HCT116 (cell line): ENCODE results near the gene PSMA6.

Source experiments
- CBX3 ChIP-seq: IDR thresholded peaks from 2 replicates; pipeline ENCODE4 v1.6.1; 2012; ENCODE audit warnings: low read depth
- CEBPB ChIP-seq: IDR thresholded peaks from 2 replicates; pipeline ENCODE4 v1.6.1; 2012; ENCODE audit warnings: low read depth
- EZH2 ChIP-seq: fragments of 200-600 bp; sonication (generic); IDR thresholded peaks from 2 replicates; pipeline ENCODE4 v1.6.1; 2017; ENCODE audit warnings: antibody characterized with exemption, mixed run types
- EZH2phosphoT487 ChIP-seq: fragments of 200-600 bp; IDR thresholded peaks from 2 replicates; pipeline ENCODE4 v1.6.1; 2018; ENCODE audit warnings: antibody characterized with exemption, borderline replicate concordance
- POLR2A ChIP-seq: IDR thresholded peaks from 2 replicates; pipeline ENCODE4 v1.7.0; 2011; ENCODE audit warnings: borderline replicate concordance; ENCODE audit not compliant: insufficient read depth, insufficient read length; ENCODE audit errors: extremely low read depth
- POLR2AphosphoS5 ChIP-seq: IDR thresholded peaks from 2 replicates; pipeline ENCODE4 v1.6.1; 2011; ENCODE audit warnings: mild to moderate bottlenecking, low read depth, low read length, moderate library complexity
- REST ChIP-seq: IDR thresholded peaks from 2 replicates; pipeline ENCODE4 v1.6.1; 2012; ENCODE audit warnings: low read depth
- SP1 ChIP-seq: IDR thresholded peaks from 2 replicates; pipeline ENCODE4 v1.6.1; 2012; ENCODE audit warnings: low read depth
- TCF7L2 ChIP-seq: IDR thresholded peaks from 2 replicates; pipeline ENCODE4 v1.7.0; 2011; ENCODE audit warnings: borderline replicate concordance, inconsistent platforms; ENCODE audit not compliant: insufficient read depth, insufficient read length; ENCODE audit errors: extremely low read depth
- YY1 ChIP-seq: IDR thresholded peaks from 2 replicates; pipeline ENCODE4 v1.6.1; 2011; ENCODE audit warnings: low read length, low read depth, moderate library complexity, mild to moderate bottlenecking; ENCODE audit not compliant: insufficient replicate concordance; ENCODE audit errors: extremely low read depth
- ZNF274 ChIP-seq: fragments of 200-500 bp; sonication (Bioruptor generic); IDR thresholded peaks from 2 replicates; pipeline ENCODE4 v1.6.1; 2014; ENCODE audit warnings: mild to moderate bottlenecking, low read depth, low read length, inconsistent platforms
- TF ChIP-seq, protein P1 (sequence below), 3 experiments: fragments of 200-600 bp in 1 of 3; sonication (generic) in 1 of 3; IDR thresholded peaks in 2 of 3; conservative IDR thresholded peaks in 1 of 3; 2 replicates each; pipeline ENCODE4 v1.5.1; 2012 to 2017; ENCODE audit warnings: low read depth in 2 of 3, low read length in 2 of 3, antibody characterized with exemption in 1 of 3, borderline replicate concordance in 1 of 3, control low read depth in 1 of 3, mild to moderate bottlenecking in 1 of 3, mixed read lengths in 1 of 3, mixed run types in 1 of 3, moderate library complexity in 1 of 3; ENCODE audit not compliant: insufficient read depth in 1 of 3
- TF ChIP-seq, protein P2 (sequence below): IDR thresholded peaks from 2 replicates; pipeline ENCODE4 v1.6.1; 2012
- TF ChIP-seq, protein P3 (sequence below): IDR thresholded peaks from 2 replicates; pipeline ENCODE4 v1.6.1; 2012

- TF ChIP-seq, protein P1, sequence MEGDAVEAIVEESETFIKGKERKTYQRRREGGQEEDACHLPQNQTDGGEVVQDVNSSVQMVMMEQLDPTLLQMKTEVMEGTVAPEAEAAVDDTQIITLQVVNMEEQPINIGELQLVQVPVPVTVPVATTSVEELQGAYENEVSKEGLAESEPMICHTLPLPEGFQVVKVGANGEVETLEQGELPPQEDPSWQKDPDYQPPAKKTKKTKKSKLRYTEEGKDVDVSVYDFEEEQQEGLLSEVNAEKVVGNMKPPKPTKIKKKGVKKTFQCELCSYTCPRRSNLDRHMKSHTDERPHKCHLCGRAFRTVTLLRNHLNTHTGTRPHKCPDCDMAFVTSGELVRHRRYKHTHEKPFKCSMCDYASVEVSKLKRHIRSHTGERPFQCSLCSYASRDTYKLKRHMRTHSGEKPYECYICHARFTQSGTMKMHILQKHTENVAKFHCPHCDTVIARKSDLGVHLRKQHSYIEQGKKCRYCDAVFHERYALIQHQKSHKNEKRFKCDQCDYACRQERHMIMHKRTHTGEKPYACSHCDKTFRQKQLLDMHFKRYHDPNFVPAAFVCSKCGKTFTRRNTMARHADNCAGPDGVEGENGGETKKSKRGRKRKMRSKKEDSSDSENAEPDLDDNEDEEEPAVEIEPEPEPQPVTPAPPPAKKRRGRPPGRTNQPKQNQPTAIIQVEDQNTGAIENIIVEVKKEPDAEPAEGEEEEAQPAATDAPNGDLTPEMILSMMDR (IDR thresholded peaks at IDR 0.05 in 2 of 3, conservative IDR thresholded peaks at IDR 0.05 in 1 of 3; ENCODE audit: borderline replicate concordance in 1 of 3, insufficient read depth in 1 of 3, low read depth in 2 of 3, low read length in 2 of 3) = no peak
- TF ChIP-seq REST = no peak
- TF ChIP-seq, protein P2, sequence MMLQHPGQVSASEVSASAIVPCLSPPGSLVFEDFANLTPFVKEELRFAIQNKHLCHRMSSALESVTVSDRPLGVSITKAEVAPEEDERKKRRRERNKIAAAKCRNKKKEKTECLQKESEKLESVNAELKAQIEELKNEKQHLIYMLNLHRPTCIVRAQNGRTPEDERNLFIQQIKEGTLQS = no peak
- TF ChIP-seq POLR2AphosphoS5 = no peak
- no peak for TF ChIP-seq POLR2A
- no peak for TF ChIP-seq YY1
- no peak for TF ChIP-seq EZH2phosphoT487
- TF ChIP-seq TCF7L2 = no peak
- no peak for TF ChIP-seq EZH2
- TF ChIP-seq CEBPB = no peak
- no peak for TF ChIP-seq SP1
- TF ChIP-seq, protein P3, sequence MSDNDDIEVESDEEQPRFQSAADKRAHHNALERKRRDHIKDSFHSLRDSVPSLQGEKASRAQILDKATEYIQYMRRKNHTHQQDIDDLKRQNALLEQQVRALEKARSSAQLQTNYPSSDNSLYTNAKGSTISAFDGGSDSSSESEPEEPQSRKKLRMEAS = no peak
- no peak for TF ChIP-seq CBX3
- TF ChIP-seq ZNF274 = no peak
Observed at GRCh38 chr14:35326375-35326774, 34.2 kb downstream of the PSMA6 start.
